Measurements from ENCODE around the gene DISC1. TPM values are rescaled to one million over a fixed set of nuclear protein-coding genes. Genes with fewer than 3 reads are reported as not detected.
A peak's percentile ranks its signal among the peaks of the same experiment; 100 is the strongest.

DISC1 gene
- polyA plus RNA-seq, 1 of the 3 experiments (the other 2 are of a cell fraction): 1.7 TPM

GRCh38 chr1:231950331-231951128 lies 323.9 kb downstream of the DISC1 start:
- H3F3A ChIP-seq (replicated peaks; ENCODE audit: insufficient read depth): peaks cover 11% of the 10 kb centered on the region
- H3K4me2 ChIP-seq: peak overlapping the region; percentile 2; the same call in 1 of the 2 replicates
- TF ChIP-seq RAD21 (IDR thresholded peaks at IDR 0.05; ENCODE audit: low read length): no peak
- no peaks in the 10 kb centered on the region for H3K9me2 ChIP-seq
- H3K27ac ChIP-seq (ENCODE audit: low read depth in 2 of 2, low read length in 1 of 2): peak overlapping the region in 1 of 2 experiments; percentile 60; a peak in 2 of 4 replicates
- H3K36me3 ChIP-seq (replicated peaks in 1 of 2; ENCODE audit: control insufficient read depth in 1 of 2, insufficient read depth in 2 of 2, low read length in 1 of 2): no peaks in the 10 kb centered on the region
- no peaks in the 10 kb centered on the region for H3K79me2 ChIP-seq (ENCODE audit: insufficient read depth)
- H3K9me3 ChIP-seq: no peaks in the 10 kb centered on the region
- CTCF ChIA-PET: no interaction called here
- WGBS (ENCODE audit: low lambda C conversion rate): 69% methylated on average over 6 of the region's 6 CpGs
- peaks cover 0 to 9% of the 10 kb centered on the region in 2 experiments; a peak in 2 of 4 replicates for H3K4me1 ChIP-seq (ENCODE audit: control insufficient read depth in 1 of 2, insufficient read depth in 2 of 2, low read depth in 1 of 2, low read length in 1 of 2)
- DNase-seq: no peak
- H4K20me1 ChIP-seq (ENCODE audit: insufficient read depth): no peaks in the 10 kb centered on the region
- no peak overlapping the region for H3K9ac ChIP-seq
- no peak overlapping the region for H2AFZ ChIP-seq (ENCODE audit: low read depth)
- POLR2A ChIA-PET: no interaction called here
- no peaks in the 10 kb centered on the region for H3K27me3 ChIP-seq (ENCODE audit: insufficient read depth)
- H3K4me3 ChIP-seq (ENCODE audit: low read depth in 2 of 2, low read length in 1 of 2): no peak overlapping the region

- H3K4me2 ChIP-seq: 0 out of 2 replicates have a peak overlapping the region, but pooled peaks have one; percentile 2
- H3K9me2 ChIP-seq: no peaks in the 10 kb centered on the region
- H3F3A ChIP-seq (replicated peaks; ENCODE audit: insufficient read depth): peaks cover 11% of the 10 kb centered on the region
- no peaks in the 10 kb centered on the region for H4K20me1 ChIP-seq (ENCODE audit: insufficient read depth)
- no peak for DNase-seq
- CTCF ChIA-PET: no interaction called here
- POLR2A ChIA-PET: no interaction called here
- no peak overlapping the region for H3K9ac ChIP-seq
- no peak overlapping the region for H2AFZ ChIP-seq (ENCODE audit: low read depth)
- H3K36me3 ChIP-seq (replicated peaks in 1 of 2; ENCODE audit: control insufficient read depth in 1 of 2, insufficient read depth in 2 of 2, low read length in 1 of 2): no peaks in the 10 kb centered on the region
- peak overlapping the region in 1 of 2 experiments; percentile 60; a peak in 2 of 4 replicates for H3K27ac ChIP-seq (ENCODE audit: low read depth in 2 of 2, low read length in 1 of 2)
- 44% methylated on average over 3 of the region's 3 CpGs for WGBS (ENCODE audit: low lambda C conversion rate)
- no peaks in the 10 kb centered on the region for H3K79me2 ChIP-seq (ENCODE audit: insufficient read depth)
- H3K9me3 ChIP-seq: no peaks in the 10 kb centered on the region
- no peak overlapping the region for H3K4me3 ChIP-seq (ENCODE audit: low read depth in 2 of 2, low read length in 1 of 2)
- peaks cover 0 to 9% of the 10 kb centered on the region in 2 experiments; a peak in 2 of 4 replicates for H3K4me1 ChIP-seq (ENCODE audit: control insufficient read depth in 1 of 2, insufficient read depth in 2 of 2, low read depth in 1 of 2, low read length in 1 of 2)
- no peaks in the 10 kb centered on the region for H3K27me3 ChIP-seq (ENCODE audit: insufficient read depth)
- TF ChIP-seq TCF12 (IDR thresholded peaks at IDR 0.05) (peak; percentile 50; the same call in 1 of the 2 replicates), RXRA (IDR thresholded peaks at IDR 0.05; ENCODE audit: borderline replicate concordance, low read depth) (no peak), JUND (IDR thresholded peaks at IDR 0.05) (0 out of 2 replicates have a peak, but pooled peaks have one; percentile 19), EP300 (IDR thresholded peaks at IDR 0.05; ENCODE audit: borderline replicate concordance in 1 of 2, low read depth in 1 of 2, low read length in 1 of 2) (no peak), MXI1 (IDR thresholded peaks at IDR 0.05; ENCODE audit: low read depth, low read length) (no peak), POLR2AphosphoS5 (IDR thresholded peaks at IDR 0.05; ENCODE audit: low read depth, low read length) (no peak), RFX5 (IDR thresholded peaks at IDR 0.05; ENCODE audit: low read length) (no peak), FOSL2 (IDR thresholded peaks at IDR 0.05; ENCODE audit: borderline replicate concordance, low read depth) (no peak; the same call in 1 of the 2 replicates), NRF1 (IDR thresholded peaks at IDR 0.05; ENCODE audit: low read depth, low read length) (no peak)
- TF ChIP-seq, protein P1, sequence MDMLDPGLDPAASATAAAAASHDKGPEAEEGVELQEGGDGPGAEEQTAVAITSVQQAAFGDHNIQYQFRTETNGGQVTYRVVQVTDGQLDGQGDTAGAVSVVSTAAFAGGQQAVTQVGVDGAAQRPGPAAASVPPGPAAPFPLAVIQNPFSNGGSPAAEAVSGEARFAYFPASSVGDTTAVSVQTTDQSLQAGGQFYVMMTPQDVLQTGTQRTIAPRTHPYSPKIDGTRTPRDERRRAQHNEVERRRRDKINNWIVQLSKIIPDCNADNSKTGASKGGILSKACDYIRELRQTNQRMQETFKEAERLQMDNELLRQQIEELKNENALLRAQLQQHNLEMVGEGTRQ (IDR thresholded peaks at IDR 0.05; ENCODE audit: borderline replicate concordance, low read depth, low read length): no peak
Measured at GRCh38 chr1:231951374-231951773, 324.8 kb downstream of the DISC1 start.

Measured in SK-N-SH (cell line).